ENCODE measurements around the gene FOXG1. TPM values are rescaled to one million over a fixed set of nuclear protein-coding genes. Genes with fewer than 3 reads are reported as not detected.

The FOXG1 gene
- not detected for total RNA-seq
- not detected for polyA plus RNA-seq

GRCh38 chr14:28766469-28766955 is at the start of gene FOXG1:
TSS of gene FOXG1 (plus strand) at chr14:28766787. CDS start at chr14:28767280, 493 bp downstream.
- ChIA-PET POLR2A (no interaction called here), CTCF (no interaction called here)
- H3K9me3 ChIP-seq (ENCODE audit: low read length) = no peaks in the 10 kb centered on the region
- Mint-ChIP-seq H3K4me3 (peak within 1 kb of the TSS in 5 of 7 donors; percentile 42 to 65 (median 55)), H3K36me3 (peaks cover 0 to 2% (median 0%) of the 10 kb centered on the region in 3 donors), H3K9me3 (peaks cover 4 to 39% (median 20%) of the 10 kb centered on the region in 5 donors), H3K4me1 (peaks cover 0 to 15% (median 4%) of the 10 kb centered on the region in 3 donors), H3K27me3 (peaks cover 42 to 50% of the 10 kb centered on the region in 2 donors), H3K27ac (peak within 1 kb of the TSS in 1 of 8 donors; percentile 88)
- no peaks in the 10 kb centered on the region for H3K4me1 ChIP-seq (ENCODE audit: insufficient read depth, low read length)
- H3K4me3 ChIP-seq (ENCODE audit: low read length) = no peak within 1 kb of the TSS
- no peaks in the 10 kb centered on the region for H3K36me3 ChIP-seq (ENCODE audit: insufficient read depth, low read length)
- H3K27ac ChIP-seq (ENCODE audit: low read depth, low read length) = peak within 1 kb of the TSS; percentile 59
- no peak for DNase-seq
- peaks cover 11% of the 10 kb centered on the region for H3K27me3 ChIP-seq (ENCODE audit: insufficient read depth, low read length, poor library complexity, severe bottlenecking)

GRCh38 chr14:28719130-28719529 is 47.5 kb upstream of the FOXG1 start:
- POLR2A ChIA-PET = no interaction called here
- no peaks in the 10 kb centered on the region for H3K27me3 Mint-ChIP-seq
- peaks cover 0 to 2% (median 0%) of the 10 kb centered on the region in 3 donors for H3K36me3 Mint-ChIP-seq
- H3K27me3 ChIP-seq (ENCODE audit: insufficient read depth, low read length, poor library complexity, severe bottlenecking) = no peaks in the 10 kb centered on the region
- H3K4me3 Mint-ChIP-seq = no peak overlapping the region
- CTCF ChIA-PET = no interaction called here
- H3K27ac ChIP-seq (ENCODE audit: low read depth, low read length) = no peak overlapping the region
- no peaks in the 10 kb centered on the region for H3K4me1 Mint-ChIP-seq
- H3K9me3 ChIP-seq (ENCODE audit: low read length) = no peaks in the 10 kb centered on the region
- no peak for DNase-seq
- H3K4me1 ChIP-seq (ENCODE audit: insufficient read depth, low read length) = no peaks in the 10 kb centered on the region
- no peak overlapping the region for H3K27ac Mint-ChIP-seq
- no peaks in the 10 kb centered on the region for H3K36me3 ChIP-seq (ENCODE audit: insufficient read depth, low read length)
- peaks cover 8 to 49% (median 20%) of the 10 kb centered on the region in 5 donors for H3K9me3 Mint-ChIP-seq
- no peak overlapping the region for H3K4me3 ChIP-seq (ENCODE audit: low read length)

GRCh38 chr14:28731358-28731757 is 35.2 kb upstream of the FOXG1 start:
- peaks cover 0 to 27% (median 13%) of the 10 kb centered on the region in 5 donors for H3K9me3 Mint-ChIP-seq
- no peak overlapping the region for H3K4me3 Mint-ChIP-seq
- Histone ChIP-seq H3K27me3 (ENCODE audit: insufficient read depth, low read length, poor library complexity, severe bottlenecking) (no peaks in the 10 kb centered on the region), H3K36me3 (ENCODE audit: insufficient read depth, low read length) (no peaks in the 10 kb centered on the region), H3K4me3 (ENCODE audit: low read length) (no peak overlapping the region), H3K4me1 (ENCODE audit: insufficient read depth, low read length) (no peaks in the 10 kb centered on the region), H3K27ac (ENCODE audit: low read depth, low read length) (no peak overlapping the region), H3K9me3 (ENCODE audit: low read length) (no peaks in the 10 kb centered on the region)
- DNase-seq = no peak
- CTCF ChIA-PET = no interaction called here
- H3K27ac Mint-ChIP-seq = no peak overlapping the region
- no peaks in the 10 kb centered on the region for H3K4me1 Mint-ChIP-seq
- peaks cover 0 to 2% (median 0%) of the 10 kb centered on the region in 3 donors for H3K36me3 Mint-ChIP-seq
- POLR2A ChIA-PET = no interaction called here
- no peaks in the 10 kb centered on the region for H3K27me3 Mint-ChIP-seq

GRCh38 chr14:28742171-28742846 is 24.3 kb upstream of the FOXG1 start:
- Mint-ChIP-seq H3K27ac (peak overlapping the region in 1 of 8 donors; percentile 9), H3K9me3 (peaks cover 2 to 31% (median 6%) of the 10 kb centered on the region in 5 donors)

GRCh38 chr14:28744126-28744525 is 22.5 kb upstream of the FOXG1 start:
- Histone ChIP-seq H3K27ac (ENCODE audit: low read depth, low read length) (no peak overlapping the region), H3K4me3 (ENCODE audit: low read length) (no peak overlapping the region), H3K9me3 (ENCODE audit: low read length) (no peaks in the 10 kb centered on the region), H3K36me3 (ENCODE audit: insufficient read depth, low read length) (no peaks in the 10 kb centered on the region), H3K27me3 (ENCODE audit: insufficient read depth, low read length, poor library complexity, severe bottlenecking) (no peaks in the 10 kb centered on the region), H3K4me1 (ENCODE audit: insufficient read depth, low read length) (no peaks in the 10 kb centered on the region)
- no peak for DNase-seq
- Mint-ChIP-seq H3K4me1 (no peaks in the 10 kb centered on the region), H3K27me3 (peaks cover 0 to 1% of the 10 kb centered on the region in 2 donors), H3K4me3 (no peak overlapping the region), H3K27ac (no peak overlapping the region), H3K36me3 (no peaks in the 10 kb centered on the region), H3K9me3 (peaks cover 2 to 26% (median 8%) of the 10 kb centered on the region in 5 donors)
- ChIA-PET CTCF (no interaction called here), POLR2A (no interaction called here)

More at GRCh38 chr14:28742171-28742846, 24.3 kb upstream of the FOXG1 start:
- Histone ChIP-seq H3K9me3 (ENCODE audit: low read length) (no peaks in the 10 kb centered on the region), H3K36me3 (ENCODE audit: insufficient read depth, low read length) (no peaks in the 10 kb centered on the region), H3K27me3 (ENCODE audit: insufficient read depth, low read length, poor library complexity, severe bottlenecking) (no peaks in the 10 kb centered on the region), H3K27ac (ENCODE audit: low read depth, low read length) (no peak overlapping the region), H3K4me3 (ENCODE audit: low read length) (no peak overlapping the region), H3K4me1 (ENCODE audit: insufficient read depth, low read length) (no peaks in the 10 kb centered on the region)
- Mint-ChIP-seq H3K36me3 (no peaks in the 10 kb centered on the region), H3K27me3 (peaks cover 0 to 1% of the 10 kb centered on the region in 2 donors), H3K4me1 (no peaks in the 10 kb centered on the region), H3K4me3 (no peak overlapping the region)
- ChIA-PET POLR2A (no interaction called here), CTCF (no interaction called here)
- no peak for DNase-seq

GRCh38 chr14:28745176-28745575 is 21.4 kb upstream of the FOXG1 start:
- DNase-seq = no peak
- H3K36me3 ChIP-seq (ENCODE audit: insufficient read depth, low read length) = no peaks in the 10 kb centered on the region
- H3K9me3 ChIP-seq (ENCODE audit: low read length) = no peaks in the 10 kb centered on the region
- ChIA-PET POLR2A (no interaction called here), CTCF (no interaction called here)
- H3K4me3 Mint-ChIP-seq = no peak overlapping the region
- no peaks in the 10 kb centered on the region for H3K4me1 ChIP-seq (ENCODE audit: insufficient read depth, low read length)
- H3K27ac Mint-ChIP-seq = no peak overlapping the region
- H3K9me3 Mint-ChIP-seq = peaks cover 2 to 26% (median 8%) of the 10 kb centered on the region in 5 donors
- H3K36me3 Mint-ChIP-seq = no peaks in the 10 kb centered on the region
- no peaks in the 10 kb centered on the region for H3K27me3 ChIP-seq (ENCODE audit: insufficient read depth, low read length, poor library complexity, severe bottlenecking)
- H3K27ac ChIP-seq (ENCODE audit: low read depth, low read length) = no peak overlapping the region
- peaks cover 0 to 1% of the 10 kb centered on the region in 2 donors for H3K27me3 Mint-ChIP-seq
- H3K4me1 Mint-ChIP-seq = no peaks in the 10 kb centered on the region
- no peak overlapping the region for H3K4me3 ChIP-seq (ENCODE audit: low read length)

GRCh38 chr14:28746247-28746646 is 20.3 kb upstream of the FOXG1 start:
- Mint-ChIP-seq H3K27ac (no peak overlapping the region), H3K9me3 (peaks cover 2 to 23% (median 8%) of the 10 kb centered on the region in 5 donors), H3K27me3 (peaks cover 0 to 1% of the 10 kb centered on the region in 2 donors), H3K36me3 (no peaks in the 10 kb centered on the region), H3K4me1 (no peaks in the 10 kb centered on the region), H3K4me3 (no peak overlapping the region)
- no peaks in the 10 kb centered on the region for H3K27me3 ChIP-seq (ENCODE audit: insufficient read depth, low read length, poor library complexity, severe bottlenecking)
- DNase-seq = no peak
- no peak overlapping the region for H3K4me3 ChIP-seq (ENCODE audit: low read length)
- H3K36me3 ChIP-seq (ENCODE audit: insufficient read depth, low read length) = no peaks in the 10 kb centered on the region
- CTCF ChIA-PET = no interaction called here
- no peak overlapping the region for H3K27ac ChIP-seq (ENCODE audit: low read depth, low read length)
- H3K4me1 ChIP-seq (ENCODE audit: insufficient read depth, low read length) = no peaks in the 10 kb centered on the region
- no peaks in the 10 kb centered on the region for H3K9me3 ChIP-seq (ENCODE audit: low read length)
- POLR2A ChIA-PET = no interaction called here

- ChIA-PET CTCF (no interaction called here), POLR2A (no interaction called here)
- Mint-ChIP-seq H3K36me3 (peaks cover 0 to 2% (median 0%) of the 10 kb centered on the region in 3 donors), H3K27ac (no peak overlapping the region), H3K4me3 (no peak overlapping the region), H3K27me3 (peaks cover 9 to 16% of the 10 kb centered on the region in 2 donors), H3K9me3 (peaks cover 2 to 26% (median 8%) of the 10 kb centered on the region in 5 donors), H3K4me1 (no peaks in the 10 kb centered on the region)
- Histone ChIP-seq H3K36me3 (ENCODE audit: insufficient read depth, low read length) (no peaks in the 10 kb centered on the region), H3K9me3 (ENCODE audit: low read length) (no peaks in the 10 kb centered on the region), H3K4me1 (ENCODE audit: insufficient read depth, low read length) (no peaks in the 10 kb centered on the region), H3K4me3 (ENCODE audit: low read length) (no peak overlapping the region), H3K27me3 (ENCODE audit: insufficient read depth, low read length, poor library complexity, severe bottlenecking) (peaks cover 4% of the 10 kb centered on the region), H3K27ac (ENCODE audit: low read depth, low read length) (peak overlapping the region; percentile 9)
- DNase-seq = no peak
Measured at GRCh38 chr14:28751467-28752058, 15.0 kb upstream of the FOXG1 start.
